ENCODE results near the gene THOP1. TPM values are rescaled to one million over a fixed set of nuclear protein-coding genes. Genes with fewer than 3 reads are reported as not detected.

THOP1 gene
- total and polyA plus RNA-seq, 10 of the 15 experiments (the other 5 are each of a cell fraction or from before 2014, with no cell fraction given) = 1.9 to 270 (median 169) TPM

DNA sequence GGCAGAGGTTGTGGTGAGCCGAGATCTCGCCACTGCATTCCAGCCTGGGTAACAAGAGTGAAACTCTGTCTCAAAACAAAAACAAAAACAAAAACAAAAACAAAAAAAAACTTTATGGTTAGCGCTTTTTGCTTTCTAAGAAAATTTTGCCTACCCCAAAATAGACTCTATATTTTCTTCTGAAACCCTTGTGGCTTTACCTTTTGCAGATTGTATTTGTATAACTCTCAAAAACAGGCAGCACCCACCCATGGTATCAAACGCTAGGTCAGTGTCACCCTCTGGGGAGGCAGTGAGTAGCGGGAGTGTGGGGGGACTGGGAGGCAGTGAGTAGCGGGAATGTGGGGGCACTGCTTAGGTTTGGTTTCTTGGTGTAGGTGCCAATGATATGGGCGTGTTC lies 38.0 kb upstream of the THOP1 start (continued):
- TF ChIP-seq, protein P1, sequence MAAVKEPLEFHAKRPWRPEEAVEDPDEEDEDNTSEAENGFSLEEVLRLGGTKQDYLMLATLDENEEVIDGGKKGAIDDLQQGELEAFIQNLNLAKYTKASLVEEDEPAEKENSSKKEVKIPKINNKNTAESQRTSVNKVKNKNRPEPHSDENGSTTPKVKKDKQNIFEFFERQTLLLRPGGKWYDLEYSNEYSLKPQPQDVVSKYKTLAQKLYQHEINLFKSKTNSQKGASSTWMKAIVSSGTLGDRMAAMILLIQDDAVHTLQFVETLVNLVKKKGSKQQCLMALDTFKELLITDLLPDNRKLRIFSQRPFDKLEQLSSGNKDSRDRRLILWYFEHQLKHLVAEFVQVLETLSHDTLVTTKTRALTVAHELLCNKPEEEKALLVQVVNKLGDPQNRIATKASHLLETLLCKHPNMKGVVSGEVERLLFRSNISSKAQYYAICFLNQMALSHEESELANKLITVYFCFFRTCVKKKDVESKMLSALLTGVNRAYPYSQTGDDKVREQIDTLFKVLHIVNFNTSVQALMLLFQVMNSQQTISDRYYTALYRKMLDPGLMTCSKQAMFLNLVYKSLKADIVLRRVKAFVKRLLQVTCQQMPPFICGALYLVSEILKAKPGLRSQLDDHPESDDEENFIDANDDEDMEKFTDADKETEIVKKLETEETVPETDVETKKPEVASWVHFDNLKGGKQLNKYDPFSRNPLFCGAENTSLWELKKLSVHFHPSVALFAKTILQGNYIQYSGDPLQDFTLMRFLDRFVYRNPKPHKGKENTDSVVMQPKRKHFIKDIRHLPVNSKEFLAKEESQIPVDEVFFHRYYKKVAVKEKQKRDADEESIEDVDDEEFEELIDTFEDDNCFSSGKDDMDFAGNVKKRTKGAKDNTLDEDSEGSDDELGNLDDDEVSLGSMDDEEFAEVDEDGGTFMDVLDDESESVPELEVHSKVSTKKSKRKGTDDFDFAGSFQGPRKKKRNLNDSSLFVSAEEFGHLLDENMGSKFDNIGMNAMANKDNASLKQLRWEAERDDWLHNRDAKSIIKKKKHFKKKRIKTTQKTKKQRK (IDR thresholded peaks at IDR 0.05; ENCODE audit: low read depth, low read length) = no peak
- TF ChIP-seq CBX3 (IDR thresholded peaks at IDR 0.05; ENCODE audit: borderline replicate concordance, low read depth) (no peak), SREBF2 (IDR thresholded peaks at IDR 0.05; ENCODE audit: low read length) (no peak), YBX1 (IDR thresholded peaks at IDR 0.05) (no peak), KLF5 (IDR thresholded peaks at IDR 0.05; ENCODE audit: partially characterized antibody) (no peak), KDM1A (IDR thresholded peaks at IDR 0.05; ENCODE audit: borderline replicate concordance) (no peak), ZBTB11 (CRISPR knock-in tag; IDR thresholded peaks at IDR 0.05) (no peak), RCOR1 (conservative IDR thresholded peaks at IDR 0.05; ENCODE audit: low read depth, low read length) (no peak), MXI1 (IDR thresholded peaks at IDR 0.05; ENCODE audit: low read depth, low read length) (no peak), REST (IDR thresholded peaks at IDR 0.05; ENCODE audit: low read depth, low read length) (no peak)
- TF ChIP-seq, protein P2, sequence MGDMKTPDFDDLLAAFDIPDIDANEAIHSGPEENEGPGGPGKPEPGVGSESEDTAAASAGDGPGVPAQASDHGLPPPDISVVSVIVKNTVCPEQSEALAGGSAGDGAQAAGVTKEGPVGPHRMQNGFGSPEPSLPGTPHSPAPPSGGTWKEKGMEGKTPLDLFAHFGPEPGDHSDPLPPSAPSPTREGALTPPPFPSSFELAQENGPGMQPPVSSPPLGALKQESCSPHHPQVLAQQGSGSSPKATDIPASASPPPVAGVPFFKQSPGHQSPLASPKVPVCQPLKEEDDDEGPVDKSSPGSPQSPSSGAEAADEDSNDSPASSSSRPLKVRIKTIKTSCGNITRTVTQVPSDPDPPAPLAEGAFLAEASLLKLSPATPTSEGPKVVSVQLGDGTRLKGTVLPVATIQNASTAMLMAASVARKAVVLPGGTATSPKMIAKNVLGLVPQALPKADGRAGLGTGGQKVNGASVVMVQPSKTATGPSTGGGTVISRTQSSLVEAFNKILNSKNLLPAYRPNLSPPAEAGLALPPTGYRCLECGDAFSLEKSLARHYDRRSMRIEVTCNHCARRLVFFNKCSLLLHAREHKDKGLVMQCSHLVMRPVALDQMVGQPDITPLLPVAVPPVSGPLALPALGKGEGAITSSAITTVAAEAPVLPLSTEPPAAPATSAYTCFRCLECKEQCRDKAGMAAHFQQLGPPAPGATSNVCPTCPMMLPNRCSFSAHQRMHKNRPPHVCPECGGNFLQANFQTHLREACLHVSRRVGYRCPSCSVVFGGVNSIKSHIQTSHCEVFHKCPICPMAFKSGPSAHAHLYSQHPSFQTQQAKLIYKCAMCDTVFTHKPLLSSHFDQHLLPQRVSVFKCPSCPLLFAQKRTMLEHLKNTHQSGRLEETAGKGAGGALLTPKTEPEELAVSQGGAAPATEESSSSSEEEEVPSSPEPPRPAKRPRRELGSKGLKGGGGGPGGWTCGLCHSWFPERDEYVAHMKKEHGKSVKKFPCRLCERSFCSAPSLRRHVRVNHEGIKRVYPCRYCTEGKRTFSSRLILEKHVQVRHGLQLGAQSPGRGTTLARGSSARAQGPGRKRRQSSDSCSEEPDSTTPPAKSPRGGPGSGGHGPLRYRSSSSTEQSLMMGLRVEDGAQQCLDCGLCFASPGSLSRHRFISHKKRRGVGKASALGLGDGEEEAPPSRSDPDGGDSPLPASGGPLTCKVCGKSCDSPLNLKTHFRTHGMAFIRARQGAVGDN (IDR thresholded peaks at IDR 0.05) = no peak
- TF ChIP-seq, protein P3, sequence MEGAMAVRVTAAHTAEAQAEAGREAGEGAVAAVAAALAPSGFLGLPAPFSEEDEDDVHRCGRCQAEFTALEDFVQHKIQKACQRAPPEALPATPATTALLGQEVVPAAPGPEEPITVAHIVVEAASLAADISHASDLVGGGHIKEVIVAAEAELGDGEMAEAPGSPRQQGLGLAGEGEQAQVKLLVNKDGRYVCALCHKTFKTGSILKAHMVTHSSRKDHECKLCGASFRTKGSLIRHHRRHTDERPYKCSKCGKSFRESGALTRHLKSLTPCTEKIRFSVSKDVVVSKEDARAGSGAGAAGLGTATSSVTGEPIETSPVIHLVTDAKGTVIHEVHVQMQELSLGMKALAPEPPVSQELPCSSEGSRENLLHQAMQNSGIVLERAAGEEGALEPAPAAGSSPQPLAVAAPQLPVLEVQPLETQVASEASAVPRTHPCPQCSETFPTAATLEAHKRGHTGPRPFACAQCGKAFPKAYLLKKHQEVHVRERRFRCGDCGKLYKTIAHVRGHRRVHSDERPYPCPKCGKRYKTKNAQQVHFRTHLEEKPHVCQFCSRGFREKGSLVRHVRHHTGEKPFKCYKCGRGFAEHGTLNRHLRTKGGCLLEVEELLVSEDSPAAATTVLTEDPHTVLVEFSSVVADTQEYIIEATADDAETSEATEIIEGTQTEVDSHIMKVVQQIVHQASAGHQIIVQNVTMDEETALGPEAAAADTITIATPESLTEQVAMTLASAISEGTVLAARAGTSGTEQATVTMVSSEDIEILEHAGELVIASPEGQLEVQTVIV (IDR thresholded peaks at IDR 0.05; ENCODE audit: borderline replicate concordance, partially characterized antibody) = no peak

All from GM12878 (cell line).